Measurements from ENCODE around the gene LGR5.

The LGR5 gene

GRCh38 chr12:71607494-71608330 lies 168.1 kb downstream of the LGR5 start:
- DNase-seq = no peak

DNA sequence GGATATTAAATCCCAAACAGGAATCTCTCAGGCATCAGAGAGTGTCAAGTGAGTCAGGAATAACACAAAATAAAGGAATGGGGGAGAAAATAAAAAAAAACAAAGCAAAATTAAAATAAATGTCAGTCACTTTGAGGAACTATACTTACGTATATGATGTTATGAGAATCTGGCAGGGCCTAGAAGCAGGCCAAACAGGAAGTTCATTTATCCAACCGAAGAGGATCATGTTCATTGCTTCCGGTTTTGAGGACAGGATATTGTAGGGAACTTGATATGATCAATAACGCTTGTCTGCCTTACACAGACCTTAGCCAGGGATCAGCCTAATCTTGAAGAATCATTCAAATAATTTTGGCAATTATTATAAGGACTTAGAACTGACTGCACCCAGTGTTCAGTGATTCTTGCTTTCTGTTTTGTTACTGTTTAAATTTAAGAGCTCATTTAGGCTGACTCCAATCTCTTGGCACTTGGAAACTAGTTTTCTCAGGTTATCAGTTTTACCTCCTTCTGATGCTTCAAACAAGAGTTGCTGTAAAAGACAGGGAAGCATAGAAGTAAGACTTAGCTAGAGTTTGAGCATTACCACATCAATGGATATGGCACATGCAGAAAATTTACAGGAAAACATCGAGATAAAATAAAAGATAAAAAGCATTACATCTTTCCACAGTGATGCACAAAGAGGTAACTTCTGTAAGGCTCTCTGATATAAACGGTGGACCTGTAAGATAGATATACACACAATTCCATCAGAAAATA lies 170.6 kb downstream of the LGR5 start:
- DNase-seq = no peak

DNA sequence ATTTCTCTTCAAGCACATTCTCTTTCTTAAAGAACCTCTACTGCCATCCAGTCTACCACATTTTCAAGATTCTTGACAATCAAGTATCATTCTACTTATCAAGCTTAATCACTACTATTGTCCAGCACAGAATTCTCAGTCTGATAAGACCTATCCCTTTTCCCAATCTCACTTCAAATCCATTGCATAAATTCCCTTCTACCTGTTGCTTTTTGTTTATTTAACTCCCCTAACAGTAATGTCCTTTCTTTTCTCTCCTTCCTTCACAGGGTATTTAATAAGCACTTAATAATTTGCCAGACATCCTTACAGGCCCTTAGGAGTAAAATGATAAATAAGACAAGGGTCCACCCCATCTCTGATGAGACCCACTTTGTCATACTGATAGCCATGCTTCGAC lies 182.3 kb downstream of the LGR5 start:
- no peak for DNase-seq

DNA sequence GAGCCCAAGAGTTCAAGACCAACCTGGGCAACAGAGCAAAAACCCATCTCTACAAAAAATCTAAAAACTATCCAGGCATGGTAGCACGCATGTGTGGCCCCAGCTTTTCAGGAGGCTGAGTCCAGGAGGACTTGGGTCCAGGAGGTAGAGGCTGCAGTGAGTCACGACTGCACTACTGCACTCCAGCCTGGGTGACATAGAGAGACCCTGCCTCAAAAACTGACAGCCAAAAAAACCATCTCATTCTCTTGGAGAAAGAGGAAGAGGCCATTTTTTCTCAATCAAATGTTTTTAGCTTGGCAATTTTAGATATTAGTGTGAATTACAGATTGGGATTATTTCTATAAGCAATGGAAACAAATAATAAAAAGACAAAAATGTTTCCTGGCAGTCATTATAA lies 185.9 kb downstream of the LGR5 start:
- DNase-seq = no peak

- DNase-seq = no peak
Measured at GRCh38 chr12:71626098-71626497, 186.5 kb downstream of the LGR5 start.

- DNase-seq = no peak
Measured at GRCh38 chr12:71626768-71627167, 187.2 kb downstream of the LGR5 start.

DNA sequence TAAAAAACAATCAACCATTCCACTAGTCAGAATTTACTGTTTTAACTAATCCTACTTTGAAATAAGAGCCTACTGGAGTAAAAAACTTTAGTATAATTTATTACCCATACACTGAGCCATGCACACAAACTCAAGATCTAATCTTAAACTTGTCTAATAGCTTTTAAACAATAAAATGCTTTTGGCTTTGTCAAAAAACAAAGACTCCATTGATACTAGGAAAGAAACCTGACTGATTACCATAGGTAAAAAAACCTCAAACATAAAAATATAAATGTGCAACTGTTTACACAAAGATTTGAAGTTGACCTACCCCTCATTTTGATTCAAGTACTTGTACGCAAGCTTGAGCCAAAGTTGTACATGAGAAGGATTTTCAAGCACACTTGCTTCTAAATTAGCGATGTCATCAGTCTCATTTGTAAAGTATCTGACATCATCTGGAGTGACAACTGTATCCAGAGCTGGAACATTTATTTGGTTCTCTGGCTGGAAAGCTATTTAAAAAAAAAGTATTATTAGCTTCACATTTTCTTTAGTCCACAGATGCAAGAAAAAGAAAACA lies 187.9 kb downstream of the LGR5 start:
- no peak for DNase-seq
